IMR-90 (cell line): ENCODE measurements around the gene BZW2. TPM values are rescaled to one million over a fixed set of nuclear protein-coding genes. Genes with fewer than 3 reads are reported as not detected.

ENCODE experiments used
- ATAC-seq: fragments of 200-7000 bp; cut with Tn5 transposase; 2 replicates; pipeline ENCODE4 v1.9.1; 2020; ENCODE audit warnings: low read depth, mild to moderate bottlenecking, moderate library complexity
- BruUV-seq: library from RNA; stranded (reverse); fragments of 400-500 nt; replicated peaks from 2 replicates; lab custom pipeline; 2021; lab: Mats Ljungman, UMichigan
- CTCF ChIA-PET: fragments of 300-600 bp; formaldehyde crosslinking; extraction: SDS; loops from one replicate; lab custom pipeline; 2021; ENCODE audit warnings: antibody characterized with exemption; lab: Yijun Ruan, JAX
- POLR2A ChIA-PET: fragments of 300-600 bp; sonication (Branson Sonifier 250); formaldehyde crosslinking; loops from one replicate; lab custom pipeline; 2022; ENCODE audit warnings: antibody characterized with exemption; ENCODE audit not compliant: unreplicated experiment; lab: Charles Lee
- DNase-seq: peaks from one replicate; pipeline ENCODE4 v3.0.0; 2013
- H2AFZ ChIP-seq: replicated peaks from 2 replicates; pipeline ENCODE3; 2013; ENCODE audit warnings: low read length, mild to moderate bottlenecking; ENCODE audit not compliant: poor library complexity
- H2AK5ac ChIP-seq: 2 replicates; pipeline ENCODE4 v1.6.1; 2013; ENCODE audit warnings: low read depth, low read length, inconsistent platforms
- H2AK9ac ChIP-seq: replicated peaks from 2 replicates; pipeline ENCODE3; 2013; ENCODE audit warnings: mild to moderate bottlenecking, low read depth, low read length, moderate library complexity; ENCODE audit not compliant: poor library complexity
- H2BK120ac ChIP-seq: 2 replicates; pipeline ENCODE4 v1.6.1; 2013; ENCODE audit warnings: low read depth, low read length, inconsistent platforms
- H2BK15ac ChIP-seq: 3 replicates; pipeline ENCODE4 v1.6.1; 2013; ENCODE audit warnings: low read depth, low read length, inconsistent platforms
- H2BK20ac ChIP-seq: 2 replicates; pipeline ENCODE4 v1.6.1; 2013; ENCODE audit warnings: low read depth, mild to moderate bottlenecking, inconsistent platforms, low read length, moderate library complexity
- H2BK5ac ChIP-seq: 2 replicates; pipeline ENCODE4 v1.6.1; 2013; ENCODE audit warnings: mild to moderate bottlenecking, low read depth, low read length, inconsistent platforms; ENCODE audit not compliant: poor library complexity, severe bottlenecking
- H3K14ac ChIP-seq: replicated peaks from 2 replicates; pipeline ENCODE4 v1.6.1; 2013; ENCODE audit warnings: low read depth, low read length, inconsistent platforms
- H3K18ac ChIP-seq: 2 replicates; pipeline ENCODE4 v1.6.1; 2013; ENCODE audit warnings: low read depth, low read length, control low read depth
- H3K23ac ChIP-seq: 2 replicates; pipeline ENCODE4 v1.6.1; 2013; ENCODE audit warnings: low read depth, low read length, inconsistent platforms
- H3K27ac ChIP-seq: 2 replicates; pipeline ENCODE4 v1.5.1; 2013; ENCODE audit warnings: mild to moderate bottlenecking, control low read depth, low read length; ENCODE audit not compliant: insufficient read depth
- H3K27me3 ChIP-seq: 2 replicates; pipeline ENCODE4 v1.6.1; 2013; ENCODE audit warnings: low read length; ENCODE audit not compliant: control insufficient read depth, insufficient read depth
- H3K36me3 ChIP-seq: 2 replicates; pipeline ENCODE4 v1.6.1; 2013; ENCODE audit warnings: low read length, mixed read lengths; ENCODE audit not compliant: control insufficient read depth, insufficient read depth
- H3K4ac ChIP-seq: 2 replicates; pipeline ENCODE4 v1.6.1; 2013; ENCODE audit warnings: low read depth, low read length, inconsistent platforms
- H3K4me1 ChIP-seq: 2 replicates; pipeline ENCODE4 v1.6.1; 2013; ENCODE audit warnings: low read length, mixed read lengths; ENCODE audit not compliant: control insufficient read depth, insufficient read depth
- H3K4me2 ChIP-seq: 2 replicates; pipeline ENCODE4 v1.6.1; 2013; ENCODE audit warnings: low read depth, mild to moderate bottlenecking, control low read depth, low read length, moderate library complexity
- H3K4me3 ChIP-seq: 2 replicates; pipeline ENCODE4 v1.5.1; 2013; ENCODE audit warnings: low read depth, mild to moderate bottlenecking, control low read depth, low read length, moderate library complexity; ENCODE audit not compliant: insufficient read depth
- H3K56ac ChIP-seq: 2 replicates; pipeline ENCODE4 v1.6.1; 2013; ENCODE audit warnings: low read length, inconsistent platforms; ENCODE audit not compliant: insufficient read depth; ENCODE audit errors: extremely low read depth
- H3K79me1 ChIP-seq, 2 experiments: 2 replicates each; pipeline ENCODE4 v1.6.1; 2013; ENCODE audit warnings: low read length in 2 of 2, inconsistent platforms in 1 of 2, low read depth in 1 of 2
- H3K9ac ChIP-seq: 2 replicates; pipeline ENCODE4 v1.6.1; 2013; ENCODE audit warnings: low read depth, low read length, control low read depth
- H3K9me1 ChIP-seq: 2 replicates; pipeline ENCODE4 v1.6.1; 2013; ENCODE audit warnings: low read length, inconsistent platforms; ENCODE audit not compliant: insufficient read depth
- H3K9me3 ChIP-seq: 2 replicates; pipeline ENCODE4 v1.6.1; 2013; ENCODE audit warnings: low read length; ENCODE audit not compliant: control insufficient read depth, insufficient read depth
- H4K20me1 ChIP-seq: 2 replicates; pipeline ENCODE4 v1.6.1; 2013; ENCODE audit warnings: low read length, inconsistent platforms; ENCODE audit not compliant: insufficient read depth
- H4K5ac ChIP-seq: 2 replicates; pipeline ENCODE4 v1.6.1; 2013; ENCODE audit warnings: mild to moderate bottlenecking, low read depth, low read length, control low read depth
- H4K8ac ChIP-seq, 2 experiments: 2 replicates each; pipeline ENCODE4 v1.6.1; 2013; ENCODE audit warnings: low read depth in 2 of 2, low read length in 2 of 2, control low read depth in 1 of 2, inconsistent platforms in 1 of 2
- H4K91ac ChIP-seq: 2 replicates; pipeline ENCODE4 v1.6.1; 2013; ENCODE audit warnings: low read depth, low read length, inconsistent platforms; ENCODE audit not compliant: insufficient read depth
- BHLHE40 ChIP-seq: fragments of 150-350 bp; IDR thresholded peaks from 2 replicates; pipeline ENCODE4 v1.6.1; 2016; ENCODE audit warnings: mild to moderate bottlenecking, low read depth, low read length
- CHD1 ChIP-seq: IDR thresholded peaks from 2 replicates; pipeline ENCODE4 v1.6.1; 2012; ENCODE audit warnings: low read depth, low read length, improper control_type of control experiment
- MAFK ChIP-seq: IDR thresholded peaks from 2 replicates; pipeline ENCODE4 v1.6.1; 2012; ENCODE audit warnings: low read depth, low read length, improper control_type of control experiment
- MAZ ChIP-seq: IDR thresholded peaks from 2 replicates; pipeline ENCODE4 v1.6.1; 2012; ENCODE audit warnings: low read depth, mild to moderate bottlenecking, low read length, improper control_type of control experiment, moderate library complexity, borderline replicate concordance
- POLR2A ChIP-seq: IDR thresholded peaks from 2 replicates; pipeline ENCODE4 v1.6.1; 2012; ENCODE audit warnings: mild to moderate bottlenecking, low read depth, low read length
- RFX5 ChIP-seq: IDR thresholded peaks from 2 replicates; pipeline ENCODE4 v1.8.0; 2012; ENCODE audit warnings: low read depth, mild to moderate bottlenecking, low read length, moderate library complexity
- SMC3 ChIP-seq: fragments of 150-350 bp; IDR thresholded peaks from 2 replicates; pipeline ENCODE4 v1.6.1; 2016; ENCODE audit warnings: low read depth, mild to moderate bottlenecking, antibody characterized with exemption, low read length, moderate library complexity
- WGBS, 2 experiments: methylation state at CpG; one replicate each; pipeline versions ENCODE4 v1.1.5 to v1.1.7; 2013; ENCODE audit warnings: missing lambda C conversion rate in 2 of 2; ENCODE audit not compliant: insufficient read length in 1 of 2; ENCODE audit errors: extremely low coverage in 2 of 2; 5-methylcytosine and 5-hydroxymethylcytosine counted together
- dilution Hi-C: fragments of 300-500 bp; cut with HindIII; formaldehyde crosslinking; loops from one replicate; pipeline ENCODE4 v1.14.3; 2018; ENCODE audit warnings: low sequenced_read_pairs; ENCODE audit not compliant: unreplicated experiment
- in situ Hi-C: fragments of 300-500 bp; cut with MboI; formaldehyde crosslinking; loops from 3 replicates; pipeline ENCODE4 v1.14.3; 2019; ENCODE audit warnings: low sequenced_read_pairs, inconsistent platforms, mixed read lengths
- intact Hi-C: fragments of 100-400 bp; cut with micrococcal nuclease; formaldehyde crosslinking; loops from 2 replicates; pipeline ENCODE4 v1.10.0; 2022
- polyA plus RNA-seq, 3 experiments: library from polyadenylated mRNA; depleted of rRNA; stranded (reverse); fragments of >200 nt; gene quantifications; 2 replicates each; pipeline ENCODE4 v1.2.3, GENCODE V29; 2012; ENCODE audit warnings: low replicate concordance in 1 of 3
- total RNA-seq: library from RNA; depleted of rRNA; stranded (reverse); fragments of >200 nt; gene quantifications from 2 replicates; pipeline ENCODE4 v1.2.3, GENCODE V29; 2012
- TF ChIP-seq, protein P1 (sequence below): conservative IDR thresholded peaks from 2 replicates; pipeline ENCODE4 v1.5.1; 2012; ENCODE audit warnings: mild to moderate bottlenecking, low read depth, low read length, improper control_type of control experiment

The BZW2 gene
- total and polyA plus RNA-seq, 2 of the 4 experiments (the other 2 are of a cell fraction): 58.1 to 92.9 TPM

DNA sequence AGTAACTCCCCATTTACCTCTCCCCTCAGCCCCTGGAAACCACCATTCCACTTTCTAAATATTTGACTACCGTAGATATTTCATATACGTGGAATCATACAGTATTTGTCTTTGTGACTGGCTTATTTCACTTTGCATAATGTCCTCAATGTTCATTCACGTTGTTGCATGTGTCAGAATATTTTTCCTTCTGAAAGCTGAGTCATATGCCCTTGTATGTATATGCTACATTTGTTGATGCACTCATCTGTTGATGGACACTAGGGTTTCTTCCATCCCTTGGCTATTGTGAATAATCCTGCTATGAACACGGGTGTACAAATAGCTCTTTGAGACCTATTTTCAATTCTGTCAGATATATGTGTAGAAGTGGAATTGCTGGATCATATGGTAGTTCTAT is 81.8 kb downstream of the BZW2 start:
- H4K8ac ChIP-seq: no peak overlapping the region
- no peaks in the 10 kb centered on the region for H3K4me1 ChIP-seq
- no peak overlapping the region for H2AK5ac ChIP-seq
- no peak overlapping the region for H2BK20ac ChIP-seq
- DNase-seq (peak; percentile 24), ATAC-seq (no peak)
- H3K14ac ChIP-seq: no peak overlapping the region
- no TSS peak for BruUV-seq
- H3K79me1 ChIP-seq: no peaks in the 10 kb centered on the region
- TF ChIP-seq MAZ: no peak
- no peak for TF ChIP-seq CHD1
- no peak for TF ChIP-seq RFX5
- no peak for TF ChIP-seq POLR2A
- TF ChIP-seq, protein P1, sequence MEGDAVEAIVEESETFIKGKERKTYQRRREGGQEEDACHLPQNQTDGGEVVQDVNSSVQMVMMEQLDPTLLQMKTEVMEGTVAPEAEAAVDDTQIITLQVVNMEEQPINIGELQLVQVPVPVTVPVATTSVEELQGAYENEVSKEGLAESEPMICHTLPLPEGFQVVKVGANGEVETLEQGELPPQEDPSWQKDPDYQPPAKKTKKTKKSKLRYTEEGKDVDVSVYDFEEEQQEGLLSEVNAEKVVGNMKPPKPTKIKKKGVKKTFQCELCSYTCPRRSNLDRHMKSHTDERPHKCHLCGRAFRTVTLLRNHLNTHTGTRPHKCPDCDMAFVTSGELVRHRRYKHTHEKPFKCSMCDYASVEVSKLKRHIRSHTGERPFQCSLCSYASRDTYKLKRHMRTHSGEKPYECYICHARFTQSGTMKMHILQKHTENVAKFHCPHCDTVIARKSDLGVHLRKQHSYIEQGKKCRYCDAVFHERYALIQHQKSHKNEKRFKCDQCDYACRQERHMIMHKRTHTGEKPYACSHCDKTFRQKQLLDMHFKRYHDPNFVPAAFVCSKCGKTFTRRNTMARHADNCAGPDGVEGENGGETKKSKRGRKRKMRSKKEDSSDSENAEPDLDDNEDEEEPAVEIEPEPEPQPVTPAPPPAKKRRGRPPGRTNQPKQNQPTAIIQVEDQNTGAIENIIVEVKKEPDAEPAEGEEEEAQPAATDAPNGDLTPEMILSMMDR: no peak
- TF ChIP-seq SMC3: no peak
- no peak for TF ChIP-seq MAFK
- TF ChIP-seq BHLHE40: no peak
- no peak overlapping the region for H4K5ac ChIP-seq
- no peaks in the 10 kb centered on the region for H3K27me3 ChIP-seq
- in situ Hi-C loops (no loop called here), intact Hi-C loops (loop anchor here (5.0 kb wide), 1 partner anchor 1470 kb away; no protein-coding TSS in a partner anchor), dilution Hi-C loops (no loop called here)
- H2BK15ac ChIP-seq: no peak overlapping the region
- H3K4me3 ChIP-seq: no peak overlapping the region
- H3K27ac ChIP-seq: no peak overlapping the region
- no peak overlapping the region for H4K91ac ChIP-seq
- no peak overlapping the region for H2AFZ ChIP-seq
- no peak overlapping the region for H3K4ac ChIP-seq
- no peak overlapping the region for H3K23ac ChIP-seq
- no peak overlapping the region for H3K4me2 ChIP-seq
- no peak overlapping the region for H3K9ac ChIP-seq
- CTCF ChIA-PET: interaction anchor here (0.8 kb wide), 1 partner anchor 13 kb away, joined by 3 read pairs; no protein-coding TSS in a partner anchor
- POLR2A ChIA-PET: no interaction called here
- no peak overlapping the region for H2BK120ac ChIP-seq
- H2AK9ac ChIP-seq: no peak overlapping the region
- H3K9me3 ChIP-seq: no peaks in the 10 kb centered on the region
- 100% methylated on average over 2 of the region's 4 CpGs; no CpG with 5 or more reads in 1 of the 2 experiments for WGBS, 2 experiments
- no peak overlapping the region for H3K56ac ChIP-seq
- H3K9me1 ChIP-seq: no peaks in the 10 kb centered on the region
- H3K36me3 ChIP-seq: no peaks in the 10 kb centered on the region
- no peak overlapping the region for H2BK5ac ChIP-seq
- H4K20me1 ChIP-seq: no peaks in the 10 kb centered on the region
- H3K18ac ChIP-seq: no peak overlapping the region
